Uterus (tissue), 2 donors: Measurements from ENCODE around the gene ARL4C.

Experiments used
- POLR2A ChIP-seq, 2 donors: fragments of 450-650 bp; IDR thresholded peaks; one replicate each; pipeline ENCODE4 v1.6.1; 2016; ENCODE audit warnings: antibody characterized with exemption in 2 of 2, mild to moderate bottlenecking in 1 of 2, moderate library complexity in 1 of 2
- TF ChIP-seq, protein P1 (sequence below), 4 experiments: fragments of 200-600 bp in 2 of 4; fragments of 450-650 bp in 2 of 4; sonication (generic) in 2 of 4; IDR thresholded peaks; one replicate each; pipeline ENCODE4 v1.5.1; 2016 to 2019; ENCODE audit warnings: antibody characterized with exemption in 4 of 4, mild to moderate bottlenecking in 2 of 4, moderate library complexity in 1 of 4

DNA sequence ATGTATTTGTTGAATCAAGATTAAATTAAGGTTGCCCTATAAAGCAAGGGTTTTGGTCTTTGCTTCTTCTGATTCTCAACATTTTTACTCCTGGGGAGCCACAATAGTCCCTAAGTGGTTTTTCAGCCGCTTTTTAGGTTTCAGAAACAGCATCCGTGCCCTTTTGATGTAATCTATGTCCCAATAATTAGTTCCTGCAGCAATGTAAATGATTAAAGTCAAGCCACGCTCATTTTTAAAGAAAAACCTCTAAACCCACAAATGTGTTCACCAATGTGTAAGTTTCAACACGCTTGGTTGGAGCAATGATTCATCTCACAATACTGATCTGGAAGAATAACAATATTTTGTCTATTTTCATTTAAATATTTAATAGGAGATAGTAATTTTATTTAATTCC, 5.6 kb downstream of the ARL4C start:
- TF ChIP-seq, protein P1, sequence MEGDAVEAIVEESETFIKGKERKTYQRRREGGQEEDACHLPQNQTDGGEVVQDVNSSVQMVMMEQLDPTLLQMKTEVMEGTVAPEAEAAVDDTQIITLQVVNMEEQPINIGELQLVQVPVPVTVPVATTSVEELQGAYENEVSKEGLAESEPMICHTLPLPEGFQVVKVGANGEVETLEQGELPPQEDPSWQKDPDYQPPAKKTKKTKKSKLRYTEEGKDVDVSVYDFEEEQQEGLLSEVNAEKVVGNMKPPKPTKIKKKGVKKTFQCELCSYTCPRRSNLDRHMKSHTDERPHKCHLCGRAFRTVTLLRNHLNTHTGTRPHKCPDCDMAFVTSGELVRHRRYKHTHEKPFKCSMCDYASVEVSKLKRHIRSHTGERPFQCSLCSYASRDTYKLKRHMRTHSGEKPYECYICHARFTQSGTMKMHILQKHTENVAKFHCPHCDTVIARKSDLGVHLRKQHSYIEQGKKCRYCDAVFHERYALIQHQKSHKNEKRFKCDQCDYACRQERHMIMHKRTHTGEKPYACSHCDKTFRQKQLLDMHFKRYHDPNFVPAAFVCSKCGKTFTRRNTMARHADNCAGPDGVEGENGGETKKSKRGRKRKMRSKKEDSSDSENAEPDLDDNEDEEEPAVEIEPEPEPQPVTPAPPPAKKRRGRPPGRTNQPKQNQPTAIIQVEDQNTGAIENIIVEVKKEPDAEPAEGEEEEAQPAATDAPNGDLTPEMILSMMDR (IDR thresholded peaks at IDR 0.05) = no peak
- TF ChIP-seq POLR2A (IDR thresholded peaks at IDR 0.05) = no peak
